H9 (cell line): Measurements from ENCODE around the gene RIC8A. TPM values are rescaled to one million over a fixed set of nuclear protein-coding genes. Genes with fewer than 3 reads are reported as not detected.

Experiments used
- DNase-seq: peaks from one replicate; pipeline ENCODE4 v3.0.0-alpha.2; 2017
- H2AFZ ChIP-seq: one replicate; pipeline ENCODE4 v1.6.1; 2013; ENCODE audit warnings: mild to moderate bottlenecking, low read length, control low read depth, moderate library complexity
- H2AK5ac ChIP-seq: 2 replicates; pipeline ENCODE4 v1.6.1; 2013; ENCODE audit warnings: low read length, control low read depth, mixed read lengths; ENCODE audit not compliant: insufficient read length
- H2BK120ac ChIP-seq: one replicate; pipeline ENCODE4 v1.6.1; 2013; ENCODE audit warnings: low read depth, mild to moderate bottlenecking, low read length, control low read depth, inconsistent platforms; ENCODE audit not compliant: poor library complexity, severe bottlenecking
- H2BK12ac ChIP-seq: 2 replicates; pipeline ENCODE4 v1.6.1; 2013; ENCODE audit warnings: low read length, control low read depth, mixed read lengths, low read depth; ENCODE audit not compliant: insufficient read length
- H2BK15ac ChIP-seq: 2 replicates; pipeline ENCODE4 v1.6.1; 2013; ENCODE audit warnings: low read depth, low read length, control low read depth
- H2BK20ac ChIP-seq: one replicate; pipeline ENCODE4 v1.6.1; 2013; ENCODE audit warnings: low read depth, mild to moderate bottlenecking, low read length, control low read depth, inconsistent platforms; ENCODE audit not compliant: poor library complexity, severe bottlenecking
- H2BK5ac ChIP-seq: 2 replicates; pipeline ENCODE4 v1.6.1; 2013; ENCODE audit warnings: low read length, control low read depth, mixed read lengths; ENCODE audit not compliant: insufficient read length
- H3K14ac ChIP-seq: 2 replicates; pipeline ENCODE4 v1.6.1; 2013; ENCODE audit warnings: low read length, control low read depth; ENCODE audit not compliant: insufficient read depth
- H3K18ac ChIP-seq: 2 replicates; pipeline ENCODE4 v1.6.1; 2013; ENCODE audit warnings: low read depth, mild to moderate bottlenecking, mixed read lengths, low read length, control low read depth; ENCODE audit not compliant: insufficient read length
- H3K23ac ChIP-seq: 2 replicates; pipeline ENCODE4 v1.6.1; 2013; ENCODE audit warnings: low read length, control low read depth, mixed read lengths, low read depth; ENCODE audit not compliant: insufficient read length
- H3K23me2 ChIP-seq: 2 replicates; pipeline ENCODE4 v1.6.1; 2013; ENCODE audit warnings: low read depth, mild to moderate bottlenecking, mixed read lengths, low read length, control low read depth; ENCODE audit not compliant: insufficient read length, poor library complexity, severe bottlenecking
- H3K27ac ChIP-seq: 2 replicates; pipeline ENCODE4 v1.5.1; 2013; ENCODE audit warnings: low read length, control low read depth, mixed read lengths, low read depth; ENCODE audit not compliant: insufficient read length
- H3K27me3 ChIP-seq: 2 replicates; pipeline ENCODE4 v1.6.1; 2013; ENCODE audit warnings: low read length, control low read depth, inconsistent platforms; ENCODE audit not compliant: insufficient read depth
- H3K4ac ChIP-seq: 2 replicates; pipeline ENCODE4 v1.6.1; 2013; ENCODE audit warnings: low read depth, mild to moderate bottlenecking, control low read depth, inconsistent platforms, low read length, moderate library complexity
- H3K4me1 ChIP-seq: 2 replicates; pipeline ENCODE4 v1.6.1; 2013; ENCODE audit warnings: low read length, control low read depth, inconsistent platforms; ENCODE audit not compliant: insufficient read depth
- H3K4me2 ChIP-seq: 2 replicates; pipeline ENCODE4 v1.6.1; 2013; ENCODE audit warnings: low read length, control low read depth, mixed read lengths; ENCODE audit not compliant: insufficient read length, insufficient read depth
- H3K56ac ChIP-seq: 2 replicates; pipeline ENCODE4 v1.6.1; 2013; ENCODE audit warnings: low read depth, mild to moderate bottlenecking, mixed read lengths, low read length, control low read depth; ENCODE audit not compliant: insufficient read length
- H3K79me1 ChIP-seq: 2 replicates; pipeline ENCODE4 v1.6.1; 2013; ENCODE audit warnings: low read depth, mild to moderate bottlenecking, moderate library complexity, low read length, control low read depth, inconsistent platforms; ENCODE audit not compliant: insufficient read depth, poor library complexity, severe bottlenecking
- H3K79me2 ChIP-seq: 2 replicates; pipeline ENCODE4 v1.6.1; 2013; ENCODE audit warnings: low read length, control low read depth, inconsistent platforms; ENCODE audit not compliant: insufficient read depth
- H3K9ac ChIP-seq: 2 replicates; pipeline ENCODE4 v1.6.1; 2013; ENCODE audit warnings: low read length, control low read depth, mixed read lengths; ENCODE audit not compliant: insufficient read length; ENCODE audit errors: extremely low read depth
- H3K9me3 ChIP-seq: one replicate; pipeline ENCODE4 v1.6.1; 2013; ENCODE audit warnings: low read depth, low read length, inconsistent platforms; ENCODE audit not compliant: control insufficient read depth
- H3T11ph ChIP-seq: one replicate; pipeline ENCODE4 v1.6.1; 2013; ENCODE audit warnings: mild to moderate bottlenecking, low read length, control low read depth, inconsistent platforms
- H4K20me1 ChIP-seq: one replicate; pipeline ENCODE4 v1.6.1; 2013; ENCODE audit not compliant: control insufficient read depth, insufficient read length, insufficient read depth
- H4K5ac ChIP-seq: 2 replicates; pipeline ENCODE4 v1.6.1; 2013; ENCODE audit warnings: low read depth, mild to moderate bottlenecking, mixed read lengths, low read length, control low read depth; ENCODE audit not compliant: insufficient read length
- H4K8ac ChIP-seq: replicated peaks from 2 replicates; pipeline ENCODE4 v1.6.1; 2013; ENCODE audit warnings: low read length, control low read depth, mixed read lengths, low read depth; ENCODE audit not compliant: insufficient read length
- H4K91ac ChIP-seq: 2 replicates; pipeline ENCODE4 v1.6.1; 2013; ENCODE audit warnings: low read depth, mild to moderate bottlenecking, moderate library complexity, mixed read lengths, low read length, control low read depth; ENCODE audit not compliant: insufficient read length
- H3K27ac Mint-ChIP-seq, 3 experiments: 2 replicates in 2 of 3; 3 replicates in 1 of 3; pipeline ENCODE4 v1.8.0; 2020 to 2021; ENCODE audit warnings: mixed read lengths in 3 of 3, mild to moderate bottlenecking in 1 of 3, moderate library complexity in 1 of 3
- H3K27me3 Mint-ChIP-seq: 2 replicates; pipeline ENCODE4 v1.8.0; 2021; ENCODE audit warnings: low read depth, mild to moderate bottlenecking, moderate library complexity, mixed read lengths
- H3K36me3 Mint-ChIP-seq, 3 experiments: 2 replicates in 2 of 3; 3 replicates in 1 of 3; pipeline ENCODE4 v1.8.0; 2020 to 2021; ENCODE audit warnings: low read depth in 3 of 3, mixed read lengths in 3 of 3; ENCODE audit not compliant: insufficient read depth in 1 of 3
- H3K4me1 Mint-ChIP-seq, 2 experiments: 2 replicates each; pipeline ENCODE4 v1.8.0; 2020; ENCODE audit warnings: mixed read lengths in 2 of 2
- H3K4me3 Mint-ChIP-seq, 2 experiments: 2 replicates in 1 of 2; 3 replicates in 1 of 2; pipeline ENCODE4 v1.8.0; 2020 to 2021; ENCODE audit warnings: mild to moderate bottlenecking in 2 of 2, mixed read lengths in 2 of 2, moderate library complexity in 1 of 2
- H3K9me3 Mint-ChIP-seq, 2 experiments: 2 replicates in 1 of 2; 3 replicates in 1 of 2; pipeline ENCODE4 v1.8.0; 2020; ENCODE audit warnings: mild to moderate bottlenecking in 2 of 2, mixed read lengths in 2 of 2, moderate library complexity in 1 of 2
- WGBS: extraction: QIAGEN DNeasy Blood & Tissue Kit; methylation state at CpG from one replicate; pipeline ENCODE4 v1.1.7; 2013; ENCODE audit warnings: missing lambda C conversion rate, low lambda C conversion rate, mixed read lengths; ENCODE audit not compliant: insufficient read length; ENCODE audit errors: extremely low coverage; 5-methylcytosine and 5-hydroxymethylcytosine counted together
- total RNA-seq: library from RNA; stranded (reverse); gene quantifications from 2 replicates; pipeline ENCODE4 v1.2.1, GENCODE V29; 2021
- TF ChIP-seq, protein P1 (sequence below): fragments of 200-600 bp; sonication (generic); conservative IDR thresholded peaks from 3 replicates; pipeline ENCODE4 v1.8.0; 2021; ENCODE audit warnings: antibody characterized with exemption, mild to moderate bottlenecking

Gene RIC8A
- total RNA-seq, 1 experiment from 2014 or later = 94.9 TPM

DNA sequence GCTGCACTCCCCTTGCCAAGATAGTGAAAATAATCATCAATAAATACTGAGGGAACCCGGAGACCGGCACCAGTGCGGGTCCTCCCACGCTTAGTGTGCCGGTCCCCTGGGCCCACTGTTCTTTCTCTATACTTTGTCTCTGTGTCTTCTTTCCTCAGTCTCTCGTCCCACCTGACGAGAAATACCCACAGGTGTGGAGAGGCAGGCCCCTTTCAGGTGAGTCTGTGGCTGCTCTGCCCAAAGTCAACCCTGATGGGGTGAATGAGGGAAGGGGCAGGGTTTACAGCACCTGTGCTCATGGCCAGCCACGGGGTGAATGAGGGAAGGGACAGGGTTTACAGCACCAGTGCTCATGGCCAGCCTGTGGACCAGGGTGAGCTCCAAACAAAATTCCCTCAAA lies 5.0 kb upstream of the RIC8A start:
- no peak overlapping the region for H4K91ac ChIP-seq
- H3K23me2 ChIP-seq = peaks cover 7% of the 10 kb centered on the region
- H3K4ac ChIP-seq = no peak overlapping the region
- H3T11ph ChIP-seq = no peak overlapping the region
- no peak overlapping the region for H2AFZ ChIP-seq
- WGBS = no CpG with 5 or more reads among the region's 8 CpGs
- Mint-ChIP-seq H3K9me3 (peaks cover 0 to 5% of the 10 kb centered on the region in 2 experiments; a peak in 4 of 5 replicates), H3K36me3 (peaks cover 9 to 37% (median 23%) of the 10 kb centered on the region in 3 experiments), H3K4me3 (no peak overlapping the region), H3K4me1 (peaks cover 5 to 9% of the 10 kb centered on the region in 2 experiments), H3K27ac (no peak overlapping the region; a peak in 1 of 7 replicates), H3K27me3 (peaks cover 1% of the 10 kb centered on the region)
- no peak overlapping the region for H2BK5ac ChIP-seq
- TF ChIP-seq, protein P1, sequence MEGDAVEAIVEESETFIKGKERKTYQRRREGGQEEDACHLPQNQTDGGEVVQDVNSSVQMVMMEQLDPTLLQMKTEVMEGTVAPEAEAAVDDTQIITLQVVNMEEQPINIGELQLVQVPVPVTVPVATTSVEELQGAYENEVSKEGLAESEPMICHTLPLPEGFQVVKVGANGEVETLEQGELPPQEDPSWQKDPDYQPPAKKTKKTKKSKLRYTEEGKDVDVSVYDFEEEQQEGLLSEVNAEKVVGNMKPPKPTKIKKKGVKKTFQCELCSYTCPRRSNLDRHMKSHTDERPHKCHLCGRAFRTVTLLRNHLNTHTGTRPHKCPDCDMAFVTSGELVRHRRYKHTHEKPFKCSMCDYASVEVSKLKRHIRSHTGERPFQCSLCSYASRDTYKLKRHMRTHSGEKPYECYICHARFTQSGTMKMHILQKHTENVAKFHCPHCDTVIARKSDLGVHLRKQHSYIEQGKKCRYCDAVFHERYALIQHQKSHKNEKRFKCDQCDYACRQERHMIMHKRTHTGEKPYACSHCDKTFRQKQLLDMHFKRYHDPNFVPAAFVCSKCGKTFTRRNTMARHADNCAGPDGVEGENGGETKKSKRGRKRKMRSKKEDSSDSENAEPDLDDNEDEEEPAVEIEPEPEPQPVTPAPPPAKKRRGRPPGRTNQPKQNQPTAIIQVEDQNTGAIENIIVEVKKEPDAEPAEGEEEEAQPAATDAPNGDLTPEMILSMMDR = no peak
- no peak overlapping the region for H4K8ac ChIP-seq
- H2BK120ac ChIP-seq = no peak overlapping the region
- H3K9ac ChIP-seq = no peak overlapping the region
- no peak overlapping the region for H3K56ac ChIP-seq
- H3K27me3 ChIP-seq = no peaks in the 10 kb centered on the region
- H3K27ac ChIP-seq = no peak overlapping the region
- H2BK20ac ChIP-seq = no peak overlapping the region
- H3K4me2 ChIP-seq = no peak overlapping the region
- DNase-seq = no peak
- no peaks in the 10 kb centered on the region for H4K20me1 ChIP-seq
- H2AK5ac ChIP-seq = no peak overlapping the region
- H4K5ac ChIP-seq = no peak overlapping the region
- no peak overlapping the region for H2BK15ac ChIP-seq
- H3K9me3 ChIP-seq = no peaks in the 10 kb centered on the region
- no peaks in the 10 kb centered on the region; the same call in 1 of the 2 replicates for H3K4me1 ChIP-seq
- H3K79me1 ChIP-seq = peaks cover 5% of the 10 kb centered on the region
- H3K79me2 ChIP-seq = no peaks in the 10 kb centered on the region; the same call in 1 of the 2 replicates
- no peak overlapping the region for H2BK12ac ChIP-seq
- no peak overlapping the region for H3K18ac ChIP-seq
- H3K23ac ChIP-seq = no peak overlapping the region
- H3K14ac ChIP-seq = no peak overlapping the region
